AG10803 (cell line): Measurements from ENCODE around the gene RFX1.

Experiments
- DNase-seq: peaks from one replicate; pipeline ENCODE4 v3.0.0; 2010; ENCODE audit warnings: low read depth
- H3K4me3 ChIP-seq: 2 replicates; pipeline ENCODE4 v1.5.1; 2011; ENCODE audit warnings: mild to moderate bottlenecking, low read length, control low read depth
- TF ChIP-seq, protein P1 (sequence below): conservative IDR thresholded peaks from 2 replicates; pipeline ENCODE4 v1.5.1; 2011; ENCODE audit warnings: mild to moderate bottlenecking, low read length, control low read depth, inconsistent platforms

Gene RFX1

DNA sequence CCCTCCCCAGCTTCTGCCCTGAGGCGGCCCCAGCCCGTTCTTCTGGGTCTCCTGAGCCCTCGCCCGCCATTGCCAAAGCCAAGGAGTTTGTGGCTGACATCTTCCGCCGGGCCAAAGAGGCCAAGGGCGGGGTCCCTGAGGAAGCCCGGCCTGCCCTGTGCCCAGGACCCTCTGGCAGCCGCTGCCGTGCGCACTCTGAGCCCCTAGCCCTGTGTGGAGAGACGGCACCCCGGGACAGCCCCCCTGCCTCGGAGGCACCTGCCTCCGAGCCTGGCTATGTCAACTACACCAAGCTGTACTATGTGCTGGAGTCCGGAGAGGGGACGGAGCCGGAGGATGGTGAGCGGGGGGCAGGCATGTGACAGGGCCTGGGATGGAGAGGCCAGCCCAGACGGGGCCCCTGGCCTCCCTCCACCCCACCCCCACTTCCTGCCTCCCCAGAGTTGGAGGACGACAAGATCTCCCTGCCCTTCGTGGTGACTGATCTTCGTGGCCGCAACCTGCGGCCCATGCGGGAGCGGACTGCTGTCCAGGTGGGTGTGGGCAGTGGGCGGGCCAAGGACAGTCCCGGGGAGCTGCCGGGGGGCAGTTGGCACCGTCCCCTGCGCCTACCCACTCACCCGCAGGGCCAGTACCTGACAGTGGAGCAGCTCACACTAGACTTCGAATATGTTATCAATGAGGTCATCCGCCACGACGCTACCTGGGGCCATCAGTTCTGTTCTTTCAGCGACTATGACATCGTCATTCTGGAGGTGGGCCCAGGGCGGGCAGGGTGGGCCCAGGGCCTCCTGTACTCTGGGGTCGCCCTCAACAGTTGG lies 46.8 kb downstream of the RFX1 start:
- TF ChIP-seq, protein P1, sequence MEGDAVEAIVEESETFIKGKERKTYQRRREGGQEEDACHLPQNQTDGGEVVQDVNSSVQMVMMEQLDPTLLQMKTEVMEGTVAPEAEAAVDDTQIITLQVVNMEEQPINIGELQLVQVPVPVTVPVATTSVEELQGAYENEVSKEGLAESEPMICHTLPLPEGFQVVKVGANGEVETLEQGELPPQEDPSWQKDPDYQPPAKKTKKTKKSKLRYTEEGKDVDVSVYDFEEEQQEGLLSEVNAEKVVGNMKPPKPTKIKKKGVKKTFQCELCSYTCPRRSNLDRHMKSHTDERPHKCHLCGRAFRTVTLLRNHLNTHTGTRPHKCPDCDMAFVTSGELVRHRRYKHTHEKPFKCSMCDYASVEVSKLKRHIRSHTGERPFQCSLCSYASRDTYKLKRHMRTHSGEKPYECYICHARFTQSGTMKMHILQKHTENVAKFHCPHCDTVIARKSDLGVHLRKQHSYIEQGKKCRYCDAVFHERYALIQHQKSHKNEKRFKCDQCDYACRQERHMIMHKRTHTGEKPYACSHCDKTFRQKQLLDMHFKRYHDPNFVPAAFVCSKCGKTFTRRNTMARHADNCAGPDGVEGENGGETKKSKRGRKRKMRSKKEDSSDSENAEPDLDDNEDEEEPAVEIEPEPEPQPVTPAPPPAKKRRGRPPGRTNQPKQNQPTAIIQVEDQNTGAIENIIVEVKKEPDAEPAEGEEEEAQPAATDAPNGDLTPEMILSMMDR: no peak
- no peak for DNase-seq
- H3K4me3 ChIP-seq: no peak overlapping the region

GRCh38 chr19:13958043-13958442 lies 48.1 kb downstream of the RFX1 start:
- TF ChIP-seq, protein P1: no peak

GRCh38 chr19:13957051-13957450 lies 49.1 kb downstream of the RFX1 start:
- no peak overlapping the region for H3K4me3 ChIP-seq
- TF ChIP-seq, protein P1: no peak
- no peak for DNase-seq

More at GRCh38 chr19:13958043-13958442, 48.1 kb downstream of the RFX1 start:
- no peak for DNase-seq
- H3K4me3 ChIP-seq: no peak overlapping the region

DNA sequence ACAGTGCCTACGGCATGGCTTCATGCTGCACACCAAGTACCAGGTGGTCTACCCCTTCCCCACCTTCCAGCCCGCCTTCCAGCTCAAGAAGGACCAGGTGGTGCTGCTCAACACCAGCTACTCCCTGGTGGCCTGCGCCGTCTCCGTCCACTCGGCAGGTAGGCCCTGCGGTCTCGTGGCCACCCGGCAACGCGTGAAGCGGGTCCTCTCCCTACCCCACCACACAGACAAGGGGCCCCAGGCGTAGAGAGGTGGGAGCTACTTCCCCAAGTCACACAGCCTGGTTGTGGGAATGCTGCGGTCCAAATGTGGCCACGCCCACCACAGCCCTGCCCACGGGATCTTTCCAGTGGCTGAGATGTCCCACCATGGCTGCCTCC lies 49.8 kb downstream of the RFX1 start:
- H3K4me3 ChIP-seq: no peak overlapping the region
- DNase-seq: no peak
- TF ChIP-seq, protein P1: no peak

DNA sequence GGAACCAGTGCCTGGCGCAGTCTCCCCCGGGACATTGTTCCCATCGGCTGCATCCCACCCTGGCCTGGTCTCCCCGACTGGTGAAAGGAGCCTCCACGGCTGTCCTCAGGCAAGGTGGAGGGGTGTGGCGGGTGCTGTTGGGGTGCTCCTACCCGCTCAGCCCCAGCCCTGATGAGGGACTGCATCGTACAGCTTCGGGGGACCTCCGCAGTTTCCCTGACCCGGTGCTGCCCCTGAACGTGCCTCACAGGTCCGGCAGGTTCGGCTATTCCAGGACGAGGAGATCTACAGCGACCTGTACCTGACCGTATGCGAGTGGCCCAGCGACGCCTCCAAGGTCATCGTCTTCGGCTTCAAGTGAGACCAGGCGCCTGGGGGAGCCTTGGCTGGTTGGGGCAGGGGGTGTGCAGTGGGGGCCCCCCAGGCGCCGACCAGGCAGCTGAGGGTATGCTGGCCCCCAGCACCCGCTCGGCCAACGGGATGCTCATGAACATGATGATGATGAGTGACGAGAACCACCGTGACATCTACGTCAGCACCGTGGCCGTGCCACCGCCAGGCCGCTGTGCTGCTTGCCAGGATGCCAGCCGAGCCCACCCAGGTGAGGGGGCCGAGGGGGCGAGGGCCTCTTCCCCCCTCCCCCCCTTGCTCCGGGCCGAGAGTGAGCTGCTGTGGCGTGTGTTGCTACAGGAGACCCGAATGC lies 50.3 kb downstream of the RFX1 start:
- TF ChIP-seq, protein P1: no peak
- DNase-seq: no peak
- H3K4me3 ChIP-seq: no peak overlapping the region

DNA sequence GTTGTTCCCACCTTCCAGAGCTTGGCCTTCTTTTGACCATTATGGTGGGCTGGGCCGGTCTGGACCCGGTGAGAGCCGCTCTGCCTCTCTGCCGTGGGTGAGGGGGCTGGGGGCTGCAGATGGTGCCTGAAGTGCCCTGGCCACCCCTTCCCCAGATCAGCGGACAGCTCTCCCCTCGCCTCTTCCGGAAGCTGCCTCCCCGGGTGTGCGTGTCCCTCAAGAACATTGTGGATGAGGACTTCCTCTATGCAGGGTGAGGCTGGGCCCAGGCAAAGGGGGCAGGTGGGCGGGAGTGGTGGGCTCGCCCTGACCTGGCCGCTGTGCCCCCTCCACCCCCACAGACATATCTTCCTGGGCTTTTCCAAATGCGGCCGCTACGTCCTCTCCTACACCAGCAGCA lies 51.9 kb downstream of the RFX1 start:
- H3K4me3 ChIP-seq: no peak overlapping the region
- TF ChIP-seq, protein P1: no peak
- DNase-seq: no peak
